OCI-LY7 (cell line): Measurements from ENCODE around the gene POLR1D. TPM values are rescaled to one million over a fixed set of nuclear protein-coding genes. Genes with fewer than 3 reads are reported as not detected.

ENCODE experiments used
- BruUV-seq: library from RNA; stranded (reverse); fragments of 400-500 nt; replicated peaks from 2 replicates; lab custom pipeline; 2021; lab: Mats Ljungman, UMichigan
- CTCF ChIA-PET: fragments of 300-600 bp; sonication (Branson Sonifier 250); formaldehyde crosslinking; loops from one replicate; lab custom pipeline; 2022; ENCODE audit warnings: antibody characterized with exemption; ENCODE audit not compliant: unreplicated experiment; lab: Charles Lee
- POLR2A ChIA-PET: fragments of 300-600 bp; sonication (Branson Sonifier 250); formaldehyde crosslinking; loops from one replicate; lab custom pipeline; 2022; ENCODE audit warnings: antibody characterized with exemption; lab: Charles Lee
- DNase-seq: peaks from one replicate; pipeline ENCODE4 v3.0.0-alpha.2; 2015; ENCODE audit warnings: low spot score
- H2AFZ ChIP-seq: fragments of 200-600 bp; sonication (generic), shearing (Covaris generic); 2 replicates; pipeline ENCODE4 v1.6.1; 2014; ENCODE audit warnings: mild to moderate bottlenecking, antibody characterized with exemption, low read length, moderate library complexity
- H3K27ac ChIP-seq: fragments of 200-600 bp; sonication (generic); 2 replicates; pipeline ENCODE4 v1.5.1; 2014; ENCODE audit warnings: mixed run types, low read depth, mild to moderate bottlenecking, moderate library complexity, low read length, inconsistent platforms; ENCODE audit not compliant: poor library complexity, severe bottlenecking
- H3K36me3 ChIP-seq: fragments of 200-600 bp; sonication (generic); 2 replicates; pipeline ENCODE4 v1.6.1; 2014; ENCODE audit warnings: mild to moderate bottlenecking, antibody characterized with exemption, low read length, moderate library complexity, mixed read lengths; ENCODE audit not compliant: insufficient read depth
- H3K4me1 ChIP-seq: fragments of 200-600 bp; sonication (generic); 2 replicates; pipeline ENCODE4 v1.5.1; 2014; ENCODE audit warnings: mild to moderate bottlenecking, low read length; ENCODE audit not compliant: insufficient read depth, poor library complexity, severe bottlenecking
- H3K4me2 ChIP-seq: fragments of 200-600 bp; sonication (generic); 2 replicates; pipeline ENCODE4 v1.6.1; 2014; ENCODE audit warnings: mild to moderate bottlenecking, low read length
- H3K4me3 ChIP-seq: fragments of 200-600 bp; sonication (generic); 2 replicates; pipeline ENCODE4 v1.5.1; 2014; ENCODE audit warnings: mild to moderate bottlenecking, low read depth, low read length; ENCODE audit not compliant: poor library complexity, severe bottlenecking
- H3K79me2 ChIP-seq: fragments of 200-600 bp; sonication (generic); 2 replicates; pipeline ENCODE4 v1.6.1; 2016; ENCODE audit warnings: low read depth, mild to moderate bottlenecking, low read length, moderate library complexity, mixed read lengths; ENCODE audit not compliant: insufficient read depth
- H3K9me2 ChIP-seq: fragments of 200-600 bp; sonication (generic); 2 replicates; pipeline ENCODE4 v1.6.1; 2016; ENCODE audit warnings: mild to moderate bottlenecking, low read length, mixed read lengths; ENCODE audit not compliant: insufficient read depth
- H3K9me3 ChIP-seq: fragments of 200-600 bp; sonication (generic); 2 replicates; pipeline ENCODE4 v1.6.1; 2014; ENCODE audit warnings: mild to moderate bottlenecking, mixed run types, low read length, mixed read lengths
- H4K20me1 ChIP-seq: fragments of 200-600 bp; sonication (generic); 2 replicates; pipeline ENCODE4 v1.6.1; 2014; ENCODE audit warnings: mild to moderate bottlenecking, antibody characterized with exemption, low read length, moderate library complexity, mixed read lengths; ENCODE audit not compliant: insufficient read depth
- CTCF ChIP-seq: fragments of 200-600 bp; sonication (generic); conservative IDR thresholded peaks from 2 replicates; pipeline ENCODE4 v1.5.1; 2014; ENCODE audit warnings: mild to moderate bottlenecking, antibody characterized with exemption, low read length, moderate library complexity, mixed read lengths
- EZH2phosphoT487 ChIP-seq: fragments of 200-600 bp; sonication (generic); IDR thresholded peaks from 2 replicates; pipeline ENCODE4 v1.6.1; 2018; ENCODE audit warnings: low read depth, borderline replicate concordance, mild to moderate bottlenecking, mixed run types, antibody characterized with exemption, low read length, moderate library complexity, mixed read lengths
- intact Hi-C: fragments of 100-400 bp; cut with micrococcal nuclease; formaldehyde crosslinking; loops from one replicate; pipeline ENCODE4 v1.10.0; 2022; ENCODE audit not compliant: unreplicated experiment
- total RNA-seq, 2 experiments: library from RNA; depleted of rRNA in 1 of 2; stranded (reverse); fragments of >200 nt in 1 of 2; shearing (Covaris generic) in 1 of 2; gene quantifications; 2 replicates each; pipeline ENCODE4 v1.2.3, GENCODE V29; 2014 to 2022

POLR1D gene
- total RNA-seq, 2 experiments from 2014 or later = 115 to 174 TPM

- Histone ChIP-seq H4K20me1 (peaks cover 7% of the 10 kb centered on the region; the same call in 1 of the 2 replicates), H3K27ac (no peak overlapping the region), H3K36me3 (no peaks in the 10 kb centered on the region), H2AFZ (no peak overlapping the region), H3K4me1 (peaks cover 11% of the 10 kb centered on the region), H3K9me2 (no peaks in the 10 kb centered on the region), H3K9me3 (no peaks in the 10 kb centered on the region), H3K4me2 (no peak overlapping the region), H3K4me3 (no peak overlapping the region), H3K79me2 (no peaks in the 10 kb centered on the region)
- POLR2A ChIA-PET = interaction anchor here (0.6 to 2.1 kb wide), 4 partner anchors 13 to 724 kb away, joined by 3 to 8 read pairs (median 6); partner anchors contain the start of gene LNX2
- CTCF ChIA-PET = no interaction called here
- no peak for DNase-seq
- TF ChIP-seq EZH2phosphoT487 (no peak), CTCF (no peak)
- BruUV-seq = no TSS peak
- intact Hi-C loops = no loop called here
These were observed 22.6 kb upstream of the POLR1D start for GRCh38 chr13:27599096-27599495.

- Histone ChIP-seq H3K4me1 (peaks cover 9% of the 10 kb centered on the region), H3K4me3 (no peak overlapping the region), H3K4me2 (no peak overlapping the region), H3K9me2 (no peaks in the 10 kb centered on the region), H3K9me3 (no peaks in the 10 kb centered on the region), H2AFZ (no peak overlapping the region), H3K79me2 (peaks cover 4% of the 10 kb centered on the region; the same call in 1 of the 2 replicates), H4K20me1 (peaks cover 7% of the 10 kb centered on the region; the same call in 1 of the 2 replicates), H3K36me3 (no peaks in the 10 kb centered on the region), H3K27ac (no peak overlapping the region)
- no peak for DNase-seq
- POLR2A ChIA-PET = no interaction called here
- intact Hi-C loops = no loop called here
- BruUV-seq = no TSS peak
- TF ChIP-seq CTCF = no peak
- TF ChIP-seq EZH2phosphoT487 = no peak
- CTCF ChIA-PET = no interaction called here
These were observed 21.7 kb upstream of the POLR1D start for GRCh38 chr13:27599845-27600553.

GRCh38 chr13:27600711-27601110, 21.0 kb upstream of the POLR1D start:
- no peak overlapping the region for H2AFZ ChIP-seq
- ChIA-PET POLR2A (interaction anchor here (0.5 kb wide), 1 partner anchor 1226 kb away, joined by 4 read pairs; no protein-coding TSS in a partner anchor), CTCF (no interaction called here)
- no TSS peak for BruUV-seq
- no peak overlapping the region for H3K4me3 ChIP-seq
- DNase-seq = no peak
- no peak overlapping the region for H3K27ac ChIP-seq
- no peak for TF ChIP-seq EZH2phosphoT487
- TF ChIP-seq CTCF = no peak
- intact Hi-C loops = no loop called here
- no peaks in the 10 kb centered on the region for H3K9me3 ChIP-seq
- H3K4me2 ChIP-seq = no peak overlapping the region
- peaks cover 7% of the 10 kb centered on the region; the same call in 1 of the 2 replicates for H3K79me2 ChIP-seq
- no peaks in the 10 kb centered on the region for H3K9me2 ChIP-seq
- H4K20me1 ChIP-seq = peaks cover 6% of the 10 kb centered on the region; the same call in 1 of the 2 replicates
- H3K36me3 ChIP-seq = no peaks in the 10 kb centered on the region
- peaks cover 2% of the 10 kb centered on the region for H3K4me1 ChIP-seq
